ENCODE data around the gene AP2A2.

The AP2A2 gene

DNA sequence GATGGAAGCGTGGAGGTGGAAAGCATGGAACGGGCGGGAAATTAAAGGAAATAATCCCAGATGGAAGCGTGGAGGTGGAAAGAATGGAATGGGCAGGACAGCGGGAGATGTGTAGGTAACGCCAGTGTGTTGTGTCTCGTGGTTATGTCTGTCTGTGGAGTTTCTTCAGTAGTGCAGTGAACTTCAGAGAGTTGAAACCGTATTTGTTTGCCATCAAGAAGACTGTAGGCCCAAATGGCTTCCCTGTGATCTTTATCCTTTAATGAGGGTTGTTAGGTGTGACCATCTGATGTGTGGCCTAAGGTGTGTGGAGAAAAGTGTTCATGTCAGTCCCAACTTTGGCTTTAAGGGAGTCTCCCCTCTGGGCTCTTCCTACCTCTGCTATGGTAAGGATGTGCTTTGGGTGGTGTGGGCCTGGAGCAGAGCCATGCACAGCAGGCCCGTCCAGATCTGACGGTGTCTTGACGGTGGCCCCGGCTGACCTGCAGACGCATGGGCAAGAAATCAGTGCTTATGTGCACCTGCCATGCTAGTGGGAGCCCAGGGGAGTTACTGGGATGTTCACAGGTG is 39.6 kb downstream of the AP2A2 start:
- TF ChIP-seq, protein P1, sequence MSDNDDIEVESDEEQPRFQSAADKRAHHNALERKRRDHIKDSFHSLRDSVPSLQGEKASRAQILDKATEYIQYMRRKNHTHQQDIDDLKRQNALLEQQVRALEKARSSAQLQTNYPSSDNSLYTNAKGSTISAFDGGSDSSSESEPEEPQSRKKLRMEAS (IDR thresholded peaks at IDR 0.05), result no peak
- no peak for TF ChIP-seq CREB1 (IDR thresholded peaks at IDR 0.05; ENCODE audit: low read depth)
- TF ChIP-seq RAD21 (IDR thresholded peaks at IDR 0.05; ENCODE audit: low read depth), result no peak
- TF ChIP-seq NFIC (IDR thresholded peaks at IDR 0.05), result no peak
- TF ChIP-seq YY1 (IDR thresholded peaks at IDR 0.05; ENCODE audit: low read depth), result no peak
- no peak for TF ChIP-seq EP300 (IDR thresholded peaks at IDR 0.05; ENCODE audit: borderline replicate concordance)
- TF ChIP-seq FOXM1 (IDR thresholded peaks at IDR 0.05; ENCODE audit: borderline replicate concordance, low read depth), result no peak
- TF ChIP-seq, protein P2, sequence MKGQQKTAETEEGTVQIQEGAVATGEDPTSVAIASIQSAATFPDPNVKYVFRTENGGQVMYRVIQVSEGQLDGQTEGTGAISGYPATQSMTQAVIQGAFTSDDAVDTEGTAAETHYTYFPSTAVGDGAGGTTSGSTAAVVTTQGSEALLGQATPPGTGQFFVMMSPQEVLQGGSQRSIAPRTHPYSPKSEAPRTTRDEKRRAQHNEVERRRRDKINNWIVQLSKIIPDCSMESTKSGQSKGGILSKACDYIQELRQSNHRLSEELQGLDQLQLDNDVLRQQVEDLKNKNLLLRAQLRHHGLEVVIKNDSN (IDR thresholded peaks at IDR 0.05), result no peak
- TF ChIP-seq, protein P3, sequence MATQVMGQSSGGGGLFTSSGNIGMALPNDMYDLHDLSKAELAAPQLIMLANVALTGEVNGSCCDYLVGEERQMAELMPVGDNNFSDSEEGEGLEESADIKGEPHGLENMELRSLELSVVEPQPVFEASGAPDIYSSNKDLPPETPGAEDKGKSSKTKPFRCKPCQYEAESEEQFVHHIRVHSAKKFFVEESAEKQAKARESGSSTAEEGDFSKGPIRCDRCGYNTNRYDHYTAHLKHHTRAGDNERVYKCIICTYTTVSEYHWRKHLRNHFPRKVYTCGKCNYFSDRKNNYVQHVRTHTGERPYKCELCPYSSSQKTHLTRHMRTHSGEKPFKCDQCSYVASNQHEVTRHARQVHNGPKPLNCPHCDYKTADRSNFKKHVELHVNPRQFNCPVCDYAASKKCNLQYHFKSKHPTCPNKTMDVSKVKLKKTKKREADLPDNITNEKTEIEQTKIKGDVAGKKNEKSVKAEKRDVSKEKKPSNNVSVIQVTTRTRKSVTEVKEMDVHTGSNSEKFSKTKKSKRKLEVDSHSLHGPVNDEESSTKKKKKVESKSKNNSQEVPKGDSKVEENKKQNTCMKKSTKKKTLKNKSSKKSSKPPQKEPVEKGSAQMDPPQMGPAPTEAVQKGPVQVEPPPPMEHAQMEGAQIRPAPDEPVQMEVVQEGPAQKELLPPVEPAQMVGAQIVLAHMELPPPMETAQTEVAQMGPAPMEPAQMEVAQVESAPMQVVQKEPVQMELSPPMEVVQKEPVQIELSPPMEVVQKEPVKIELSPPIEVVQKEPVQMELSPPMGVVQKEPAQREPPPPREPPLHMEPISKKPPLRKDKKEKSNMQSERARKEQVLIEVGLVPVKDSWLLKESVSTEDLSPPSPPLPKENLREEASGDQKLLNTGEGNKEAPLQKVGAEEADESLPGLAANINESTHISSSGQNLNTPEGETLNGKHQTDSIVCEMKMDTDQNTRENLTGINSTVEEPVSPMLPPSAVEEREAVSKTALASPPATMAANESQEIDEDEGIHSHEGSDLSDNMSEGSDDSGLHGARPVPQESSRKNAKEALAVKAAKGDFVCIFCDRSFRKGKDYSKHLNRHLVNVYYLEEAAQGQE (IDR thresholded peaks at IDR 0.05; ENCODE audit: low read depth), result no peak
- no peak for TF ChIP-seq CEBPB (IDR thresholded peaks at IDR 0.05)
- no peak for TF ChIP-seq TCF12 (IDR thresholded peaks at IDR 0.05; ENCODE audit: low read depth)
- TF ChIP-seq TAF1 (IDR thresholded peaks at IDR 0.05; ENCODE audit: low read depth), result no peak
- no peak for TF ChIP-seq EGR1 (IDR thresholded peaks at IDR 0.05)
- TF ChIP-seq ZBTB7A (IDR thresholded peaks at IDR 0.05; ENCODE audit: low read depth), result no peak
- TF ChIP-seq TEAD4 (IDR thresholded peaks at IDR 0.05), result no peak

DNA sequence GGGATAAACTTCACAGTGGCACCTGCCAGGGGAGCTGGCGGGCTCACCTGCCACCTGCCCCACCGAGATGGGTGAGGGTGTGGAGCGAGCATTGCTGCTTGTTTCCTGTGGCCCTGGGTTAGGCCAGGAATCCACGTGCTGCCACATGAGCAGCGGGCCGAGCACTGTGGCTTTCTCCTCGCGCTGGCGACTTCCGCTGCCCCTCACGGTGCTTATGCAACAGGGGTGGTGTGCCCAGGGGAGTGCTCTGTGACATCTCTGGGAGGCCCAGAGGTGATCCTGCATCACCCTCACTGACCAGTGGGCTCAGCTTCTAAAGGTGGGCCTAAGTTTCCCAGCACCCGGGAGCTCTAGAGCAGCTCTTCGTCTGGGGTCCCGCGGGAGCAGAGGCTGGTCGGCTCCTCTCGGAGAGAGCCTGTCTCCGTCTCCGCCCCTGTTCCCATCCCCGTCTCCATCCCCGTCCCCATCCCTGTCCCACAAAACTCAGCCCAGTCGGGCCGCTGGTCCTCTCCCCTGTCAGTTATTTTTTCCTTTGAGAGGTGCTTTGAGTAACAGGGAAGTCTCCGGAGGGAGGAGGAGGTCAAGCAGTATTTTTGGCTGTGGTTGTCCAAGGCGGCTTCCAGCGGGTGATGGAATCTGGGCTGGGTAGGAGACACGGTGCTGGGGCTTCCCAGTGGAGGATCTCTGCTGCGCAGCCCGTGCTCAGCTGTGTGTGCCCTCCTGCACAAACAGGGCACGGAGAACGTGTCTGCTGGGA is 42.5 kb downstream of the AP2A2 start:
- TF ChIP-seq, protein P1 (IDR thresholded peaks at IDR 0.05), result no peak
- no peak for TF ChIP-seq YY1 (IDR thresholded peaks at IDR 0.05; ENCODE audit: low read depth)

DNA sequence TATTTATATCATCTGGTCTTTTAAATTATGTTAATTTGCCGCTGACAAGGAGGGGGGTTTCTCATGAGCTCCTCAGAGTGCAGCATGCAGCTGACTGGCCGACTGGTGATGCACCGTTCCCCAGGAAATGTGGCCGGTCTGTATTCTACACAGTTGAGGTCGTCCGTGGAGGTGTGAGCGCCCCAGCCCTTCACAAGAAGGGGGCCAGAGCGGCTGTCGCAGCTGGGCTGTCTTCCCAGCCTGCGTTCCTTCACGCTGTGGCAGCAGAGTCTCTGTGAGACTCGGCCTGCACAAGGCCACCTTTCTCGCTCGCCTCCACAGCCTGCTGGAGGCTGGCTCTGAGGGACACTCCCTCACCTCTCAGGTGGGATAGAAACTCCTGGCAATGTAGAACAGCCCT is 43.2 kb downstream of the AP2A2 start:
- TF ChIP-seq TAF1 (IDR thresholded peaks at IDR 0.05; ENCODE audit: low read depth) (no peak), EP300 (IDR thresholded peaks at IDR 0.05; ENCODE audit: borderline replicate concordance) (no peak), CEBPB (IDR thresholded peaks at IDR 0.05) (no peak), ZBTB7A (IDR thresholded peaks at IDR 0.05; ENCODE audit: low read depth) (no peak), YY1 (IDR thresholded peaks at IDR 0.05; ENCODE audit: low read depth) (no peak), EGR1 (IDR thresholded peaks at IDR 0.05) (no peak), RAD21 (IDR thresholded peaks at IDR 0.05; ENCODE audit: low read depth) (no peak), TCF12 (IDR thresholded peaks at IDR 0.05; ENCODE audit: low read depth) (no peak), TEAD4 (IDR thresholded peaks at IDR 0.05) (no peak), CREB1 (IDR thresholded peaks at IDR 0.05; ENCODE audit: low read depth) (no peak)
- TF ChIP-seq, protein P3 (IDR thresholded peaks at IDR 0.05; ENCODE audit: low read depth), result no peak
- TF ChIP-seq, protein P1 (IDR thresholded peaks at IDR 0.05), result no peak

DNA sequence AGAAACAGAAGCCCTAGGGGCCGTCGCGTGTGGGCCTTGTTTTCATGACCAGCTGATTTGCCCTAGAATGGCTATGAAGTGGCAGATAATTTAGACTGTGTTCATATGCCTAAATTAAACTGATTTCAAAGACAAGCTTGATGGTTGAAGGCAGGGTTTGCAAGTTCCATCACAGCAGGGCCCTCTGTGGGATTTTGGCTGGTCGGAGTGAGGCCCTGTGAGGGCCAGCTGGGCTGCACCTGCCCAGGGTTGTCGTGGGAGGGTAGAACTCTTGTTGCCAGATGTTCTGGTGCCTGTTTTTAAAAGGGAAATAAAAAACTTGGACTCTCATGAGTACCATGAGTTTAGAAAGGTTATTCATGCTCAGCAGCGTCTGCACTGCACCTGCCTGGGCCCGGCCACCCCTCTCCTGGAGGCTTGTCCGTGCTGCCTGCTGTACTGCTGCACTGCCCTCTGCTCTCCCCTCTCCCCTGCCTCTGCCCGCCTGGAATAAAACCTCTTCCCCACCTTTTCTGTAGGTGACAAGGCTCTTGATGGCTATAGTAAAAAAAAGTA is 44.1 kb downstream of the AP2A2 start:
- TF ChIP-seq RAD21 (IDR thresholded peaks at IDR 0.05; ENCODE audit: low read depth) (no peak), YY1 (IDR thresholded peaks at IDR 0.05; ENCODE audit: low read depth) (no peak), FOXM1 (IDR thresholded peaks at IDR 0.05; ENCODE audit: borderline replicate concordance, low read depth) (no peak), EP300 (IDR thresholded peaks at IDR 0.05; ENCODE audit: borderline replicate concordance) (no peak), CEBPB (IDR thresholded peaks at IDR 0.05) (no peak), TAF1 (IDR thresholded peaks at IDR 0.05; ENCODE audit: low read depth) (no peak), TEAD4 (IDR thresholded peaks at IDR 0.05) (no peak), NFIC (IDR thresholded peaks at IDR 0.05) (no peak)
- TF ChIP-seq, protein P2 (IDR thresholded peaks at IDR 0.05), result no peak

DNA sequence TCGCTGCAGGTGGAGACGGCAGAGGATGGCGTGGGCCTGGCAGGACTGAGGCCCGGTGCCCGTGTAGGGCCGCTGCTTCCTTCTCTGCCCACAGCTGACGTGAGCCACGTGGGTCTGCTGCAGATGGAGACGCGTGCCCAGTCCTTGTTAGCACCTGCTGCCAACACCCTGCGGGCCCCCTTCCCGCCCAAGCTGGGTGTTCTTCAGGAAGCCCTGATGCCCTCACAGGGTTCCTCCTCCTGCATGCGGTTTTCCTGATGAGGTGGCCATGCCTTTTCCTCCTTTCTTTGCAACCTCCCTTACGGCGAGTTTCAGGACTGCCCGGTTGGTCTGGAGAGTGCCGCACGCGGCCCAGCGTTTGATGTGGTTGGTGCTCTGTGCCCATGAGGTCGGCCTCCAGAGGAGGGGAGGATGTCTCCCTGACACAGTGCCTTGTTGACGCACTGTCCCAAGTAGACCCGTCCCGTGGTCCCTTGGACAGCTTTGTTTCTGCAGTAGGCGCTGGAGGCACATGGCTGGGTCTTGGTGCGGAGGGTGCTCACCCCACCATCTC is 44.7 kb downstream of the AP2A2 start:
- no peak for TF ChIP-seq NFIC (IDR thresholded peaks at IDR 0.05)
- TF ChIP-seq RAD21 (IDR thresholded peaks at IDR 0.05; ENCODE audit: low read depth), result no peak
- TF ChIP-seq YY1 (IDR thresholded peaks at IDR 0.05; ENCODE audit: low read depth), result no peak
- no peak for TF ChIP-seq FOXM1 (IDR thresholded peaks at IDR 0.05; ENCODE audit: borderline replicate concordance, low read depth)
- TF ChIP-seq EGR1 (IDR thresholded peaks at IDR 0.05), result no peak
- TF ChIP-seq, protein P2 (IDR thresholded peaks at IDR 0.05), result no peak
